Measurements from ENCODE around the gene SHROOM4. TPM values are rescaled to one million over a fixed set of nuclear protein-coding genes. Genes with fewer than 3 reads are reported as not detected.

SHROOM4 gene
- total and polyA plus RNA-seq, 9 donors: 4.5 to 8.4 (median 6.3) TPM

DNA sequence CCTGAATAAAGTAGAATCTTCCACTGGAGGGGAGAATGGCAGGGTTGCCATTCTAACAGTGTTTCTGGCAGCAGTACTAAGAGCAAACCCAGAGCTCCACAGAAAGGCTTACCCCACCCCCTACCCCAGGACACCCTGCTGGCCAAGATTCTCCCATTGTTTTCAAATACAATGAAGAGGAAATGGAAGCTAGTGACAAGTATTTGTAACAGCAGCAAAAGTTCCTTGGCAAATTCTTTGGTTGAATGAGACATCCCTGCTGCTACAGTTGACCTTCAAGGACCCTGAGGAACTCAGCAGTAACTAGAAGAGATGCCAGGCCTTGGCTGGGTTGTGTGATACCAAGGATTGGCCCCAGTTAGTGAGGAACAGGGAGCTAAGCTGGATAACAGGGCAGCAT, 219.2 kb downstream of the SHROOM4 start:
- no peaks in the 10 kb centered on the region for H3K36me3 ChIP-seq (ENCODE audit: control insufficient read depth, insufficient read depth, low read length)
- H3K4me1 ChIP-seq (ENCODE audit: control insufficient read depth, insufficient read depth, low read length): no peaks in the 10 kb centered on the region
- H3K27ac ChIP-seq (ENCODE audit: low read length): peak overlapping the region; percentile 0
- no peak overlapping the region for H3K4me3 ChIP-seq (ENCODE audit: low read length)
- H3K27me3 ChIP-seq (ENCODE audit: control insufficient read depth, insufficient read depth, low read length): peaks cover 33% of the 10 kb centered on the region
- no peaks in the 10 kb centered on the region for H3K9me3 ChIP-seq (replicated peaks; ENCODE audit: control insufficient read depth, low read depth, low read length)
- peak; percentile 7 for DNase-seq

DNA sequence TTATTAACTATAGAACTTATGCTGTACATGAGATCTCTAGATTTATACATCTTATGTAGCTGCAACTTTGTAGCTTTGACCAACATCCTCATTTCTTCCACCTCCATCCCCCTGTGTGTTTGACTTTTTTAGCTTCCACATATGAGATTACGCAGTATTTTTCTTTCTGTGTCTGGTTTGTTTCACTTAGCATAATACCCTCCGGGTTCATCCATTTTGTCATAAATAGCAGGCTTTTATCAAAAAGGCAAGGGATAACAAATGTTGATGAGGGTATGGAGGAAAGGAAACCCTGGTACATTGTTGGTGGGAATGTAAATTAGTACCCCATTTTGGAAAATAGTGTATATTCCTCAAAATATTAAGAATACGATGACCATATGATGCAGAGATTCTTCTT, 227.0 kb downstream of the SHROOM4 start:
- H3K4me1 ChIP-seq (ENCODE audit: control insufficient read depth, insufficient read depth, low read length): no peaks in the 10 kb centered on the region
- WGBS (ENCODE audit: insufficient coverage): no CpG with 5 or more reads among the region's 3 CpGs

DNA sequence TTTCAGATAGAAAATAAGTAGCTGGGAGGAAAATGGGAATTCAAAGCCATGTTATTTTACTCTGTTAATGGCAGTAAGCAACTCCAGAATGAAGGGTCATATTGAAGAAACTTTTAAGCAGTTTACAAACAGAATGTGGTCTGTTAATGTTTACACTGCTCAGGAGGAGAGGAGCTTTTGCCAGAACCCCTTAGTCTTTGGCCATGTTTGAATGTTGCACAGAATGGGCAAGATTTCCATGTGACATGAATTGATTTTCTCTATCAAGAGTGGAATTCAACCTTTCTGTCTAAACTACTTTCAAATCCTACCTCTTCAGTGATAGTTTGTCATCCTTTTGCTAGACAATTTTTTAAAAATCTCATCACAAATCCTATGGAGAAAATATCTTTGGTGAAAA, 227.6 kb downstream of the SHROOM4 start:
- DNase-seq: no peak
- no peak overlapping the region for H3K27ac ChIP-seq (ENCODE audit: low read length)

More for the DNA sequence above, 227.0 kb downstream of the SHROOM4 start:
- peaks cover 8% of the 10 kb centered on the region for H3K27me3 ChIP-seq (ENCODE audit: control insufficient read depth, insufficient read depth, low read length)
- no peaks in the 10 kb centered on the region for H3K36me3 ChIP-seq (ENCODE audit: control insufficient read depth, insufficient read depth, low read length)
- no peak overlapping the region for H3K4me3 ChIP-seq (ENCODE audit: low read length)
- DNase-seq: no peak
- no peak overlapping the region for H3K27ac ChIP-seq (ENCODE audit: low read length)
- H3K9me3 ChIP-seq (replicated peaks; ENCODE audit: control insufficient read depth, low read depth, low read length): no peaks in the 10 kb centered on the region

DNA sequence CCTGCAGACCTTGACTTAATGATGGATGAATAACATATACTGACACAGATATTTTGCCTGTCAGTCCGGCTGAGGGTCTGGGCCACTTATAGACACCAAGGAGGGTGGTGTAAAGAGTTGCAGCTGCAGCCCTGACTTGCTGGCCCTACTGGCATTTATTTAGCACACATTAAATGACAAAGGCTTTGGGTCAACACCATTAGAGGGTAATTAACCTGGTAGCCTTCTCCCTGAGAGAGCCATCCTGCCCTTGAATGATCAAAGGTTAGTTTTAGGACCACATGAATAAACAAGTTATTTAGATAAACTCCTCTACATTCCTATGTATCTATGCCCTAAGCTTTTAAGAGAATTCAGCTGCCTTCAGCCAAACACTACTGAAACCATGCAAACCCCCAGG, 232.6 kb downstream of the SHROOM4 start:
- no peak for DNase-seq
- Histone ChIP-seq H3K4me3 (ENCODE audit: low read length) (no peak overlapping the region), H3K27ac (ENCODE audit: low read length) (no peak overlapping the region), H3K9me3 (replicated peaks; ENCODE audit: control insufficient read depth, low read depth, low read length) (no peaks in the 10 kb centered on the region), H3K27me3 (ENCODE audit: control insufficient read depth, insufficient read depth, low read length) (peaks cover 8% of the 10 kb centered on the region), H3K36me3 (ENCODE audit: control insufficient read depth, insufficient read depth, low read length) (no peaks in the 10 kb centered on the region), H3K4me1 (ENCODE audit: control insufficient read depth, insufficient read depth, low read length) (no peaks in the 10 kb centered on the region)
- WGBS (ENCODE audit: insufficient coverage): no CpG with 5 or more reads among the region's 1 CpG

More for the DNA sequence above, 227.6 kb downstream of the SHROOM4 start:
- peaks cover 8% of the 10 kb centered on the region for H3K27me3 ChIP-seq (ENCODE audit: control insufficient read depth, insufficient read depth, low read length)
- H3K4me1 ChIP-seq (ENCODE audit: control insufficient read depth, insufficient read depth, low read length): no peaks in the 10 kb centered on the region
- no peaks in the 10 kb centered on the region for H3K9me3 ChIP-seq (replicated peaks; ENCODE audit: control insufficient read depth, low read depth, low read length)
- H3K4me3 ChIP-seq (ENCODE audit: low read length): no peak overlapping the region
- no peaks in the 10 kb centered on the region for H3K36me3 ChIP-seq (ENCODE audit: control insufficient read depth, insufficient read depth, low read length)

DNA sequence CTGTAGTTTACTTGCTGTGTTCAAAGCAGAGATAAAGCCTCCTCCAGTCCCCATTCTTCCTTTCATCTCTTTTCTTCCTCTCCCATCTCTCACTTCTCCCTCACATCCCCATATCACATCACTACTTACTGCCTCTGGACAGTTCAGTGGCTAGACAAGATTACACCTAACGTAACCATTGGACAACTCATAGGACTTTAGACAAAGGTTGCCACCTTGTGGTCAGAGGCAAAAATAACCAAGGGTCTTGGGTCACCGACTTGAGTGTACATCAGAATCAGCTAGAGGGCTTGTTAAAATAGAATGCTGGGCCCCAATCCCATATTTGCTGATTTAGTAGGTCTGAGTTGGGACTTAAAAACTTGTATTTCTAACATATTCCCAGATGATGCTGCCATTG, 234.0 kb downstream of the SHROOM4 start:
- H3K27ac ChIP-seq (ENCODE audit: low read length): no peak overlapping the region
- H3K9me3 ChIP-seq (replicated peaks; ENCODE audit: control insufficient read depth, low read depth, low read length): no peaks in the 10 kb centered on the region
- no peaks in the 10 kb centered on the region for H3K36me3 ChIP-seq (ENCODE audit: control insufficient read depth, insufficient read depth, low read length)
- peaks cover 9% of the 10 kb centered on the region for H3K27me3 ChIP-seq (ENCODE audit: control insufficient read depth, insufficient read depth, low read length)
- peak; percentile 59 for DNase-seq
- no CpG with 5 or more reads among the region's 2 CpGs for WGBS (ENCODE audit: insufficient coverage)
- no peaks in the 10 kb centered on the region for H3K4me1 ChIP-seq (ENCODE audit: control insufficient read depth, insufficient read depth, low read length)
- no peak overlapping the region for H3K4me3 ChIP-seq (ENCODE audit: low read length)

DNA sequence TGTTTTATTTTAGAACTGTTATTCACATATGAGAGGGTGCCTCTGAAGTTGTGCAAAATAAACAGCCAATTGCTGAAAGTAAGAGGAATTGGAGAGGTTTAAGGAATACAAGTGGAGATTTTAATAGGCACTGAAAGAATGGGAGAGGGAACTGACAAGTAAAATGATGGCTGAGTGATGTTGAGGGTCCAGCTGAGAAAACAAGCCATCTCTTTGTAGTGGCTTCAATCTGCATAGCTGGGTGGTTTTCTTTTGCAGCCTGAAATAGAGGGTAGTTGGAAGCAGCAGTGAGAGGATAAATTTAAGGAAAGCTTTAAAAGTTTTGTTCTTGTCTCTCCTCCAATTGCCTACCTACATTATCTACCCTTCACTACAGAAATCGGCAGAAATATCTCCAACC, 236.7 kb downstream of the SHROOM4 start:
- H3K9me3 ChIP-seq (replicated peaks; ENCODE audit: control insufficient read depth, low read depth, low read length): no peaks in the 10 kb centered on the region
- DNase-seq: no peak
- H3K4me3 ChIP-seq (ENCODE audit: low read length): no peak overlapping the region
- H3K4me1 ChIP-seq (ENCODE audit: control insufficient read depth, insufficient read depth, low read length): no peaks in the 10 kb centered on the region
- H3K27ac ChIP-seq (ENCODE audit: low read length): no peak overlapping the region
- peaks cover 6% of the 10 kb centered on the region for H3K27me3 ChIP-seq (ENCODE audit: control insufficient read depth, insufficient read depth, low read length)
- no peaks in the 10 kb centered on the region for H3K36me3 ChIP-seq (ENCODE audit: control insufficient read depth, insufficient read depth, low read length)
- no CpG with 5 or more reads among the region's 1 CpG for WGBS (ENCODE audit: insufficient coverage)

DNA sequence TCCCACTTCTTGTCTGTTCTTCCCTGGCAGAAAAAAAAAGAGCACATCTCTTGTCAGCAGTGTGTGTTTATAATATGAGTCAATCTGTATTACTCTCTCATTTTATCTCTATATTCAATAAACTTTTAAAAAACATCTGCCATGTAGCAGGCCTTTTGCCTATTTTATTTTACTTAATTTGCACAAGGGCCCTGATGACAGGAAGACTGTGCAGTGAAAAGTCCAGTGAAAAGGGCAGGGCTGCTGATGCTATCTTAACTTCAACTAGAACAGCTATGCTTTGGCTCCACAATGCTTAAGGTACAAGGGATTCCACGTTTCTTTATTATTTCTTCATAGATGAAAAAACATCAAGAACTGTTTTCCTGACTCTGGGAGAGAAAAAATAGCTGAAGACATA, 246.4 kb downstream of the SHROOM4 start:
- Histone ChIP-seq H3K27me3 (ENCODE audit: control insufficient read depth, insufficient read depth, low read length) (peaks cover 11% of the 10 kb centered on the region), H3K4me1 (ENCODE audit: control insufficient read depth, insufficient read depth, low read length) (no peaks in the 10 kb centered on the region), H3K36me3 (ENCODE audit: control insufficient read depth, insufficient read depth, low read length) (no peaks in the 10 kb centered on the region), H3K27ac (ENCODE audit: low read length) (no peak overlapping the region), H3K4me3 (ENCODE audit: low read length) (no peak overlapping the region), H3K9me3 (replicated peaks; ENCODE audit: control insufficient read depth, low read depth, low read length) (no peaks in the 10 kb centered on the region)
- no peak for DNase-seq
- WGBS (ENCODE audit: insufficient coverage): no CpG with 5 or more reads among the region's 1 CpG

DNA sequence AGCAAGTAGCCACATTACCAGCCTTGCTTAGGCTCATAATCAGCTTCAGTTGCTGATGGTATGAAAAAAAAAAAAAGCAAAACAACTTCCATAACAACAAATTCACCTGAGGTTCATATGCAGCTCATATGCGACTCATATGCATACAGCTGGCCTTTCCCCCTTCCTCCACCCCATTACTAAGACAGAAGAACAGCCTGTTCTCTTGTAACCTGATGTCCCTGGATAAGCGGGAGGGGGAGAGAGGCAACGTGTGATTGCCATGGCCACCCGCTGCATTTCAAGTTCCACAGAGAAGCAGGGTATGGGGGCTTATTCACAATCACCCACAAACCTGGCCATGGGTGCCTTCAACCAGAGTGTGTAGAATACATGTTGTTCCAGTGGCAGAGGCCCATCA, 248.3 kb downstream of the SHROOM4 start:
- Histone ChIP-seq H3K27me3 (ENCODE audit: control insufficient read depth, insufficient read depth, low read length) (peaks cover 9% of the 10 kb centered on the region), H3K9me3 (replicated peaks; ENCODE audit: control insufficient read depth, low read depth, low read length) (no peaks in the 10 kb centered on the region), H3K27ac (ENCODE audit: low read length) (no peak overlapping the region), H3K36me3 (ENCODE audit: control insufficient read depth, insufficient read depth, low read length) (no peaks in the 10 kb centered on the region), H3K4me3 (ENCODE audit: low read length) (no peak overlapping the region), H3K4me1 (ENCODE audit: control insufficient read depth, insufficient read depth, low read length) (no peaks in the 10 kb centered on the region)
- WGBS (ENCODE audit: insufficient coverage): 33% methylated on average over 1 of the region's 4 CpGs
- no peak for DNase-seq

Other genes with a start within 250 kb of the SHROOM4 start
- not detected for gene BMP15, start 96.5 kb upstream of the SHROOM4 start, total RNA-seq
- not detected for gene BMP15, start 96.5 kb upstream of the SHROOM4 start, polyA plus RNA-seq (ENCODE audit: insufficient read depth in 1 of 8, insufficient read length in 8 of 8, low replicate concordance in 1 of 8)

Measured in muscle of leg (tissue), 11 donors.